ENCODE data around the gene PPP1R9A. TPM values are rescaled to one million over a fixed set of nuclear protein-coding genes. Genes with fewer than 3 reads are reported as not detected.

The PPP1R9A gene
- total and polyA plus RNA-seq, 10 of the 15 experiments (the other 5 are each of a cell fraction or from before 2014, with no cell fraction given), result 0.04 to 0.12 TPM; not detected in 8

- in situ Hi-C loops (cut with MboI), result no loop called here
- intact Hi-C loops (cut with micrococcal nuclease; ENCODE audit: unreplicated experiment), result no loop called here
- 86% methylated on average over 1 of the region's 1 CpG for WGBS (ENCODE audit: insufficient coverage, insufficient replicate concordance, low lambda C conversion rate, missing lambda C conversion rate)
Measured at GRCh38 chr7:95139922-95140321, 232.5 kb downstream of the PPP1R9A start.

GRCh38 chr7:95141755-95142154 lies 234.4 kb downstream of the PPP1R9A start:
- Histone ChIP-seq H3K36me3 (ENCODE audit: control insufficient read depth in 2 of 2, insufficient read depth in 2 of 2, low read length in 1 of 2) (no peaks in the 10 kb centered on the region), H3K4me3 (no peak overlapping the region), H3K27me3 (replicated peaks in 1 of 2; ENCODE audit: control insufficient read depth in 2 of 2, insufficient read depth in 2 of 2, low read length in 1 of 2) (no peaks in the 10 kb centered on the region), H3K4me1 (ENCODE audit: control insufficient read depth, insufficient read depth, low read length) (no peaks in the 10 kb centered on the region), H3K27ac (ENCODE audit: control insufficient read depth, insufficient read depth) (no peak overlapping the region), H3K9me3 (replicated peaks; ENCODE audit: control insufficient read depth, insufficient read depth, low read length) (no peaks in the 10 kb centered on the region), H2AFZ (ENCODE audit: control insufficient read depth, low read depth, low read length) (no peak overlapping the region), H3K9ac (ENCODE audit: control insufficient read depth, insufficient read depth, low read length) (no peak overlapping the region), H3K4me2 (ENCODE audit: control insufficient read depth, insufficient read depth) (no peak overlapping the region), H3K79me2 (ENCODE audit: control insufficient read depth, insufficient read depth, low read length) (no peaks in the 10 kb centered on the region), H4K20me1 (ENCODE audit: control insufficient read depth, insufficient read depth) (no peaks in the 10 kb centered on the region)
- WGBS (ENCODE audit: insufficient coverage, insufficient replicate concordance, low lambda C conversion rate, missing lambda C conversion rate), result 21% methylated on average over 2 of the region's 2 CpGs
- RAD21 ChIA-PET (ENCODE audit: unreplicated experiment), result no interaction called here
- DNase-seq (ENCODE audit: low read depth, low spot score), result no peak
- CTCF ChIA-PET, result no interaction called here
- POLR2A ChIA-PET, result no interaction called here
- ATAC-seq, result peak; percentile 77
- in situ Hi-C loops (cut with MboI) (no loop called here), intact Hi-C loops (cut with micrococcal nuclease; ENCODE audit: unreplicated experiment) (no loop called here)
- BruUV-seq (replicated peaks), result no TSS peak
- FAIRE-seq, result no peak
- SMC1A ChIA-PET (ENCODE audit: uncharacterized antibody, unreplicated experiment), result no interaction called here
- TF ChIP-seq RB1 (IDR thresholded peaks at IDR 0.05; ENCODE audit: borderline replicate concordance) (no peak), NRF1 (conservative IDR thresholded peaks at IDR 0.05; ENCODE audit: low read depth, low read length) (no peak), MTA2 (IDR thresholded peaks at IDR 0.05; ENCODE audit: low read depth) (no peak), MEF2B (IDR thresholded peaks at IDR 0.05; ENCODE audit: partially characterized antibody, poor library complexity, severe bottlenecking) (peak; percentile 30), KDM1A (IDR thresholded peaks at IDR 0.05; ENCODE audit: borderline replicate concordance) (no peak)

More at GRCh38 chr7:95139922-95140321, 232.5 kb downstream of the PPP1R9A start:
- H3K4me3 ChIP-seq, result no peak overlapping the region
- ChIA-PET CTCF (interaction anchor here (0.6 to 1.2 kb wide), 6 partner anchors 44 to 1122 kb away, joined by 3 to 4 read pairs (median 3); no protein-coding TSS in a partner anchor), SMC1A (ENCODE audit: uncharacterized antibody, unreplicated experiment) (interaction anchor here (0.6 to 1.4 kb wide), 4 partner anchors 20 to 1718 kb away, joined by 3 to 4 read pairs (median 3); no protein-coding TSS in a partner anchor), POLR2A (no interaction called here), RAD21 (ENCODE audit: unreplicated experiment) (interaction anchor here (0.9 to 1.2 kb wide), 2 partner anchors 23 to 107 kb away, joined by 3 to 4 read pairs; no protein-coding TSS in a partner anchor)
- H3K27ac ChIP-seq (ENCODE audit: control insufficient read depth, insufficient read depth), result no peak overlapping the region
- H3K4me2 ChIP-seq (ENCODE audit: control insufficient read depth, insufficient read depth), result no peak overlapping the region
- no peaks in the 10 kb centered on the region for H4K20me1 ChIP-seq (ENCODE audit: control insufficient read depth, insufficient read depth)
- no peaks in the 10 kb centered on the region for H3K4me1 ChIP-seq (ENCODE audit: control insufficient read depth, insufficient read depth, low read length)
- DNase-seq (ENCODE audit: low read depth, low spot score) (no peak), FAIRE-seq (no peak), ATAC-seq (peak; percentile 65)
- H2AFZ ChIP-seq (ENCODE audit: control insufficient read depth, low read depth, low read length), result no peak overlapping the region
- H3K36me3 ChIP-seq (ENCODE audit: control insufficient read depth in 2 of 2, insufficient read depth in 2 of 2, low read length in 1 of 2), result no peaks in the 10 kb centered on the region
- TF ChIP-seq ZNF207 (IDR thresholded peaks at IDR 0.05; ENCODE audit: borderline replicate concordance), result no peak
- peak; percentile 14; the same call in 1 of the 2 replicates for TF ChIP-seq SPI1 (IDR thresholded peaks at IDR 0.05; ENCODE audit: borderline replicate concordance, insufficient read depth, low read depth, low read length)
- no peaks in the 10 kb centered on the region for H3K27me3 ChIP-seq (replicated peaks in 1 of 2; ENCODE audit: control insufficient read depth in 2 of 2, insufficient read depth in 2 of 2, low read length in 1 of 2)
- H3K79me2 ChIP-seq (ENCODE audit: control insufficient read depth, insufficient read depth, low read length), result no peaks in the 10 kb centered on the region
- no peak overlapping the region for H3K9ac ChIP-seq (ENCODE audit: control insufficient read depth, insufficient read depth, low read length)
- no peaks in the 10 kb centered on the region for H3K9me3 ChIP-seq (replicated peaks; ENCODE audit: control insufficient read depth, insufficient read depth, low read length)
- no TSS peak for BruUV-seq (replicated peaks)

Data from GM12878 (cell line).